Mesothelial cell of epicardium (in vitro differentiated cells): ENCODE results near the gene IPP. TPM values are rescaled to one million over a fixed set of nuclear protein-coding genes. Genes with fewer than 3 reads are reported as not detected.

Source experiments
- DNase-seq, 2 experiments: peaks; one replicate each; pipeline ENCODE4 v3.0.0; 2021; ENCODE audit warnings: low spot score in 2 of 2; ENCODE audit not compliant: unreplicated experiment in 2 of 2
- H3K27ac Mint-ChIP-seq: 2 replicates; pipeline ENCODE4 v1.8.0; 2021; ENCODE audit warnings: mixed read lengths
- H3K27me3 Mint-ChIP-seq: 2 replicates; pipeline ENCODE4 v1.8.0; 2021; ENCODE audit warnings: low read depth, mixed read lengths
- H3K36me3 Mint-ChIP-seq: 2 replicates; pipeline ENCODE4 v1.8.0; 2021; ENCODE audit warnings: mixed read lengths
- H3K4me1 Mint-ChIP-seq: 2 replicates; pipeline ENCODE4 v1.8.0; 2021; ENCODE audit warnings: mixed read lengths
- H3K4me3 Mint-ChIP-seq: 2 replicates; pipeline ENCODE4 v1.8.0; 2021; ENCODE audit warnings: mild to moderate bottlenecking, moderate library complexity, mixed read lengths
- H3K9me3 Mint-ChIP-seq: 2 replicates; pipeline ENCODE4 v1.8.0; 2021; ENCODE audit warnings: mixed read lengths
- CTCF ChIP-seq: fragments of 200-600 bp; sonication (generic); IDR thresholded peaks from one replicate; pipeline ENCODE4 v1.5.0; 2021; ENCODE audit warnings: antibody characterized with exemption; ENCODE audit not compliant: unreplicated experiment
- total RNA-seq: library from RNA; stranded (reverse); gene quantifications from 3 replicates; pipeline ENCODE4 v1.2.1, GENCODE V29; 2021

IPP gene
- total RNA-seq, 1 donor from 2014 or later, result 20.6 TPM

- H3K36me3 Mint-ChIP-seq, result peaks cover 35% of the 10 kb centered on the region
- H3K27ac Mint-ChIP-seq, result no peak overlapping the region
- no peaks in the 10 kb centered on the region for H3K9me3 Mint-ChIP-seq
- no peak overlapping the region for H3K4me3 Mint-ChIP-seq
- H3K4me1 Mint-ChIP-seq, result no peaks in the 10 kb centered on the region
- H3K27me3 Mint-ChIP-seq, result no peaks in the 10 kb centered on the region
- DNase-seq, result no peak
- no peak for TF ChIP-seq CTCF
Measured at GRCh38 chr1:45656573-45657226, 93.8 kb downstream of the IPP start.

GRCh38 chr1:45654540-45655280 lies 95.7 kb downstream of the IPP start:
- no peak for DNase-seq
- Mint-ChIP-seq H3K27me3 (no peaks in the 10 kb centered on the region), H3K4me1 (no peaks in the 10 kb centered on the region), H3K9me3 (no peaks in the 10 kb centered on the region), H3K4me3 (no peak overlapping the region), H3K36me3 (peaks cover 35% of the 10 kb centered on the region), H3K27ac (no peak overlapping the region)
- TF ChIP-seq CTCF, result no peak

Other genes starting within 250 kb of the IPP start
- gene PRDX1, start 228.8 kb downstream of the IPP start, total RNA-seq, result 154 to 157 TPM (median 156 TPM) in 3 replicates
- 177 to 188 TPM (median 180 TPM) in 3 replicates for gene AKR1A1, start 199.8 kb downstream of the IPP start, total RNA-seq
- 164 to 185 TPM (median 170 TPM) in 3 replicates for gene NASP, start 166.6 kb downstream of the IPP start, total RNA-seq
- gene CCDC17, start 126.6 kb downstream of the IPP start, total RNA-seq, result 4.5 to 5.6 TPM (median 5.6 TPM) in 3 replicates
- 104 to 122 TPM (median 114 TPM) in 3 replicates for gene GPBP1L1, start 64.1 kb downstream of the IPP start, total RNA-seq
- gene TMEM69, start 62.5 kb downstream of the IPP start, total RNA-seq, result 28.7 to 31.1 TPM (median 30.8 TPM) in 3 replicates
- 60.7 to 63.7 TPM (median 63.0 TPM) in 3 replicates for gene MAST2, start 53.0 kb upstream of the IPP start, total RNA-seq